CD4-positive, alpha-beta T cell treated with Interleukin-15 for 4 hours (primary cell): Measurements from ENCODE around the gene HSP90B1.

Experiments
- DNase-seq: peaks from one replicate; pipeline ENCODE4 v3.0.0-alpha.2; 2020; ENCODE audit warnings: low spot score

Gene HSP90B1

DNA sequence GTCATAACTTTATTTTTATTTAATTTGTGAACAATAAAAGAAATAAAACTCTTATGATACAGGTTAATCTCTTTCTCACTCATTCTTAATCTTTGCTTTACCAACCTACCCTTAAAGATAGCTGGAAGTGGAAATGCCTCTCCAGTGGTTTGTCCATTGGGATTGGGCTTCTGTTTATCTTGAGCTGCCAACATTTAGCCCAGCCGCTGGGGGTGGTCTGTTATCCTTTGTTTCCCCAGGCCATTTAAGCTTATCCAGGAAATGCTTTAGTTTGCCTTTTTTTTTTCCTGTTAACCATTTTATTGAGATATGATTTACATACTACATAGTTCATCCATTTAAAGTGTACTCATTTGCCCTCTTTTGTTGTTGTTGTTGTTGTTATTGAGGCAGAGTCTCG, 43.7 kb downstream of the HSP90B1 start:
- no peak for DNase-seq

DNA sequence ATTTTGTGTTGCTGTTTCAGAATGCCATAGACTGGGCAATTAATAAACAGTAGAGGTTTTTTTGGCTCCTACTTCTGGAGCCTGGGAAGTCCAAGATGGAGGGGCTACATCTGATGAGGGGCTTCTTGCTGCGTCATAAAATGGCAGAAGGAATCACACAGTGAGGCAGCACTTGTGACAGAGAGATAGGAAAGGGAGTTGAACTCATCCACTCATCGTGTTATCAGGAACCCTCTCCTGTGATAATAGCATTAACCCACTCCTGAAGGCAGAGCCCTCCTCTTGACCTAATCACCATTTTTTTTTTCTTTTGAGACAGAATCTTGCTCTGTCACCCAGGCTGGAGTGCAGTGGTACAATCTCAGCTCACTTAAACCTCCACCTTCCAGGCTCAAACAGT, 45.2 kb downstream of the HSP90B1 start:
- no peak for DNase-seq

DNA sequence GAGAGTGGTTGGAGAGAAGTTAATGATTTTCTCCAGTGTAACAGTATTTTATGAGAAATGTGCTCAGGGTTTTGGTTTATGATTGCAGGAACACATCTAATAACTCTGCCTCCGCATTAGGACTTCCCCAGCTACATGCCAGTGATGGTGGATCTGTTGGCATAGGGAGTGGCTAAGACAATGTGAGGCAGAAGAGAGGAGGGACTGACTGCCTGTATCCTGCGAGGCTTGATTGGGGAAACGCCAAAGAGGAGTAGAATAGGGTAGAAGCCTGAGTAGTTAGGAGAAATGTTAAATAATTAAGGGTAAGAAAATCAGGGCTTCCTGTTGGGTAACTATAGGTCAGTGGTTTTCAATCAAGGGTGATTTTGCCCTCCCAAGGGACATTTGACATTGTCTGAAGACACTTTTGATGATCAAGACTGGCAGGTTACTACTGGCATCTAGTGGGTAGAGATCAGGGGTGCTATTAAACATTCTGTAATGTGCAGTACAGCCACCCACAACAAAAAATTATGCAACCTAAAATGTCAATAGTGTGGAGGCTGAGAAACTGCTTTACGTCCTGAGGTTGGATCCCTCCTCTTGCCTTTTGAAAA, 48.3 kb downstream of the HSP90B1 start:
- DNase-seq = no peak

DNA sequence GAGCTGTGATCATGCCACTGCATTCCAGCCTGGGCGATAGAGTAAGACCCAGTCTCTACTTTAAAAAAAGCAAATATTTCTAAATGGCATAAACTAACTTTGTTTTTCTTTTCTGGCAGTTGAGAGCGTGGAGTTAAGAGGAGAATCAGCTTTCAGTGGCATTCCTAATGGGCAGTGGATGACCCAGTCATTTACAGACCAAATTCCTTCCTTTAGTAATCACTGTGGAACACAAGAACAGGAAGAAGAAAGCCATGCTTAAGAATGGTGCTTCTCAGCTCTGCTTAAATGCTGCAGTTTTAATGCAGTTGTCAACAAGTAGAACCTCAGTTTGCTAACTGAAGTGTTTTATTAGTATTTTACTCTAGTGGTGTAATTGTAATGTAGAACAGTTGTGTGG, 56.6 kb downstream of the HSP90B1 start:
- DNase-seq = no peak

DNA sequence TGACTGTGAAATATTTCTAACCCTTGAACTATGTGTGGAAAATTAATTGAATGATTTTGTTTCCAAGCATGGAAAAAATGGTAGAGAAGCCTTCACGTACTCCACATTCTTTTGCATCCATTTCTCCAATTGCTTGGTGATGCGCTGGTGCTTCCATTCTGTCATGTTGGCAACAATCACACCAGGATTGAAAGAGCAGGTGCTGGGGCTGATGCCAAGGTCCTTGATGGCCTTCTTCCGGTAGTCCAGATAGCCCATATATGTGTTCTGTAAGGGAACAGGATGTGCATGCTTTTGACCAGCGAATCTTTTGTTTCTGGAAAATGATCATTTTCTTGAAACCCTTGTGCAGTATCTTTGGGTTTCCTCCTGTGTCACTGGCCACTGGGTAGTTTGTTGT, 64.0 kb downstream of the HSP90B1 start:
- no peak for DNase-seq

DNA sequence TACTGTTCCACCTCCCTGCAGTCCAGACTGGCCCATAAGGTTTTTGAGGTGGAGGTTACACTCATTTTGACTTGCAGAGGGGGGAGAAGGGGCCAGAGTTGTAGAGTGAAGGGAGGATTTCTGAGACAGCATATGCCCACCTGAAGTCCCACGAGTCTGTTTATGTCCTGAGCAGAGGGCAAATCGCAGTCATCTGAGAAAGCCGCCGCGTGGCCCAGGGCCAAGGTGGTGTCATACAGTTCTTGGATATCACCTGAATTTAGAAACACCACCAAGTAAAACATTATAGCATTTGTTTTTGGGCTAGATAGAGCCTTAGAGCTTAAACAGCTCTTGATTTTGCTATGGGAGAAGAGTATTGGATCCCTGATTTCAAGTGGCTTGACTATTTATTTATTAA, 66.4 kb downstream of the HSP90B1 start:
- DNase-seq = no peak

DNA sequence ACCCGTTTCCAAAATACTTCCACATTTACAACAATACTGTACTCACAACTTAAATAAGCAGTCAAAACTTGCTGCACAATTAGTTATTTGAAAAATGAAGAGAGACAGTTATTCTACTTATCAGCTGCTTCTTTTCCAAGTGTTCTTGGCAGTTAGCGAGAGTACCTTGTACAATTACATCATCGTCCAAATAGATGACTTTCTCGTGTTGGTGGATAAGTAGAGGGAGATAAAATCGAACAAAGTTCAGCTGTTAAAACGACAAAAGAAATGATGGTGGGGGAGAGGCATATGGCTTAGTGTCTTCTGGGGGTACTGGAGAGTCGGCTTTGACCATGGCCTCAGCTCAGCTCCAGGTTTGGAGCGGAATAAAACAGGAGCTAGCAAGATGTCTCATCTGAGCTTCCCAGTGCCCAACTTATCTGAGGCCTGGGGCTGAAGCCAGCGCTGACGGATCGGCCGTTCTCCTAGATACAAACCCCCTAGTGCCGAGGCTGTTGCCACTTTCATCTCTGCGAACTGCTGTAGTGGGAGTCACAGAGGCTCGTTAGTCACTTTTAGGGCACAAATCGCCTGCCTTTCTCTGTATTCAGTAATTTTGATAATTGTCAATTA, 67.2 kb downstream of the HSP90B1 start:
- DNase-seq = no peak
